ENCODE measurements around the gene VWA5B1.
A peak's percentile ranks its signal among the peaks of the same experiment; 100 is the strongest.

Gene VWA5B1

GRCh38 chr1:20324704-20325406 is 34.2 kb downstream of the VWA5B1 start:
- DNase-seq, result no peak

GRCh38 chr1:20325407-20325843 is 34.8 kb downstream of the VWA5B1 start:
- DNase-seq, result no peak

- DNase-seq, result no peak
Measured at GRCh38 chr1:20325844-20326420, 35.3 kb downstream of the VWA5B1 start.

GRCh38 chr1:20327467-20327866 is 36.8 kb downstream of the VWA5B1 start:
- DNase-seq, result no peak

- DNase-seq, result no peak
Measured at GRCh38 chr1:20328201-20328600, 37.5 kb downstream of the VWA5B1 start.

GRCh38 chr1:20329793-20330542 is 39.3 kb downstream of the VWA5B1 start:
- DNase-seq, result no peak

GRCh38 chr1:20334103-20334502 is 43.4 kb downstream of the VWA5B1 start:
- no peak for DNase-seq

GRCh38 chr1:20336105-20336605 is 45.5 kb downstream of the VWA5B1 start:
- DNase-seq, result no peak

- DNase-seq, result no peak
Measured at GRCh38 chr1:20337581-20337980, 46.9 kb downstream of the VWA5B1 start.

- peak; percentile 39 for DNase-seq
Measured at GRCh38 chr1:20339811-20340457, 49.3 kb downstream of the VWA5B1 start.

GRCh38 chr1:20342294-20343148 is 51.8 kb downstream of the VWA5B1 start:
- DNase-seq, result no peak

GRCh38 chr1:20343149-20343937 is 52.7 kb downstream of the VWA5B1 start:
- DNase-seq, result no peak

- DNase-seq, result no peak
Measured at GRCh38 chr1:20343938-20344302, 53.2 kb downstream of the VWA5B1 start.

- DNase-seq, result no peak
Measured at GRCh38 chr1:20344738-20345137, 54.1 kb downstream of the VWA5B1 start.

- no peak for DNase-seq
Measured at GRCh38 chr1:20345419-20345818, 54.7 kb downstream of the VWA5B1 start.

DNA sequence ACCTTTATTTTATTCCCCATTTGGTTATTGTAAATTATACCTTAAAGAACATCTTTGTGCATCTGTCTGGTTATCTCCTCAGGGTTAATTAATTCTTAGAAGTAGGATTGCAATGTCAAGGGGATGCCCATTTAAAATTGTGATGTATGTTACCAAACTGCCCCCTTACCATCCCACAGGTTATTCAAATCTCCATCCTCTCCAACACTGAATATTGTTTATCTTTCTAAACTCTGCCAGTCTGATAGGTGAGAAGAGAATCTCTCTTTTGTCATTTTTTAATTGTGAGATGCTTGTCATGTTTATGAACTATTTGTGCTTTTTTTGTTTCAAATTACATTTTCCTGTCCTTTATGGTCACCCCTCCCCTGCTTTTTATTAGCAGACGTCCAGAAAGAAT is 55.8 kb downstream of the VWA5B1 start:
- DNase-seq, result no peak

DNA sequence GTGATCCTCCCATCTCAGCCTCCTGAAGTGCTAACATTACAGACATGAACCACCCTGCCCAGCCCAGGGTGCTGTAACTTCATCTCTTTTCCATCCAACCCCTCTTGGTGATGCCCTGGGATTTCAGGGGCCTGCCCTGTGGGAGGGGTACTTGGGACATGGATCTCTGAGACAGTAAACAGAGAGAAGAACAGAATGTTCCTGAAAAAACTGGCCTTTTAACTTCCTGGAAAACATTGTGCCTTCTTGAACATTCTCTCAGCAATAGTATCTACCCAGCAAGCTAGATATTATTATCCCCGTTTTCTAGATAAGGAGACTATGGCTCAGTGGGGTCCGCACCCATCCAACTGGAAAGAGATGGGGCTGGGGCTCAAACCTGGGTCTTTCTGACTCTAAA is 57.0 kb downstream of the VWA5B1 start:
- DNase-seq, result no peak

GRCh38 chr1:20348326-20348915 is 57.7 kb downstream of the VWA5B1 start:
- peak; percentile 91 for DNase-seq

DNA sequence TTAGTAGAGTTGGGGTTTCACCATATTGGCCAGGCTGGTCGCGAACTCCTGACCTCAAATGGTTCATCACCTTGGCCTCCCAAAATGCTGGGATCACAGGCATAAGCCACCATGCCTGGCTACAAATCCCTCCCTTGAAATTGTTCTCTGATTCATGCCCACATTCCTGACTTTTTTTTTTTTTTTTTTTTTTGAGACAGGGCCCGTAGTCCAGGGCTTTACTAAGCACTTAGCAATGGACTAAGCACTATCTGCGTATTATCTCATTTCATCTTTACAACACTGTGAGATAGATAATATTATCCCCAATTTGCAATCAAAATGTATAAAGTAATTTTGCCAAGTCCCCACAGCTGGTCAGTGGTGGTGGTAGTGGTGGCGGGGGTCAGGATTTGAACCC is 58.9 kb downstream of the VWA5B1 start:
- DNase-seq, result no peak

GRCh38 chr1:20349971-20350370 is 59.3 kb downstream of the VWA5B1 start:
- no peak for DNase-seq

DNA sequence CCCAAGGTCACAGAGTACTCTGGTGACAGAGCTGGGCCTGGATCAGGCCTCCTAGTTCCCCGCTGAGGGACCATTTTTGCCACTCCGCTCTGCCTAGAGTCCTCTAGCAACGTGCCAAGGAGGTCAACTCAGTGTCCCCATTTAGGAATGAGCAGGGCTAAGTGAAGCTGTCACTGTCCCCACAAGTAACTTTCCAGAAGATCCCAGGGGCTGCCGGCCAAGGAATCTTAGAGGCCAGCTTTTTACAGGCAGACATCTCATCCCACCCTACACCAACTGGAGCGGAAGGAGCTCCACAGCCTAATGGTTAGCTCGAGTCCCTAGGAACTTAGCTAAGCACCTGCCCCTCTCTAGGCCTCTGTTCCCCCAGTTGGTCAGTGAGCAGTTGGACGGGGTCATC is 59.7 kb downstream of the VWA5B1 start:
- DNase-seq, result no peak

Measured in NCI-H1694 (cell line).